Stimulated activated effector memory CD8-positive, alpha-beta T cell treated with anti-CD3 and anti-CD28 coated beads, Interleukin-12 subunit alpha, Interleukin-12 subunit beta, amount 100 ng/mL, for 72 hours (primary cell): ENCODE measurements around the gene HMX3.

Source experiments
- ATAC-seq: fragments of 150-1000 bp; cut with Tn5 transposase; 2 replicates; pipeline ENCODE4 v1.10.0; 2021
- DNase-seq, 2 donors: peaks; one replicate each; pipeline ENCODE4 v3.0.0; 2021 to 2022; ENCODE audit warnings: low spot score in 2 of 2
- H3K27ac Mint-ChIP-seq: one replicate; pipeline ENCODE4 v1.8.0; 2022; ENCODE audit warnings: mild to moderate bottlenecking, mixed read lengths
- H3K36me3 Mint-ChIP-seq: one replicate; pipeline ENCODE4 v1.8.0; 2022; ENCODE audit warnings: mild to moderate bottlenecking, mixed read lengths
- H3K4me1 Mint-ChIP-seq: one replicate; pipeline ENCODE4 v1.8.0; 2022; ENCODE audit warnings: mixed read lengths
- H3K4me3 Mint-ChIP-seq: one replicate; pipeline ENCODE4 v1.8.0; 2022; ENCODE audit warnings: mild to moderate bottlenecking, mixed read lengths
- H3K9me3 Mint-ChIP-seq: one replicate; pipeline ENCODE4 v1.8.0; 2022; ENCODE audit warnings: mixed read lengths

The HMX3 gene

GRCh38 chr10:123135415-123136141 is at the start of gene HMX3:
HMX3 (plus strand) TSS chr10:123135970; CDS start chr10:123136051, 81 bp downstream.
- Mint-ChIP-seq H3K36me3 (peaks cover 20% of the 10 kb centered on the region), H3K9me3 (no peaks in the 10 kb centered on the region), H3K27ac (peak within 1 kb of the TSS; percentile 37), H3K4me3 (peak within 1 kb of the TSS; percentile 79), H3K4me1 (peaks cover 45% of the 10 kb centered on the region)
- peak; percentile 49 for ATAC-seq
- DNase-seq = peak in 1 of 2 donors; percentile 76

DNA sequence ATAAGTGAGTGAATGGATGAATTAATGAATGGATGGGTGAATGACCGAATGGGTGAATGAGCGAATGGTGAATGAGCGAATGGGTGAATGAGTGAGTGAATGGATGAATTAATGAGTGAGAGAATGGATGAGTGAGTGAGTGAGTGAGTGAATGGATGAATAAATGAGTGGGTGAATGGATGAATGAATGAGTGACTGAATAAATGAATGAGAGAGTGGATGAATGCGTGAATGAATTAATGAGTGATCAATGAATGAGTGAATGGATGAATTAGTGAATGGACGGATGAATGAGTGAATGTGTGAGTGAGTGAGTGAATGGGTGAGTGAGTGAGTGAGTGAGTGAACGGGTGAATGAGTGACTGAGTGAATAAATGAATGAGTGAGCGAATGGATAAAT is 49.5 kb upstream of the HMX3 start:
- no peak overlapping the region for H3K4me3 Mint-ChIP-seq
- H3K36me3 Mint-ChIP-seq = no peaks in the 10 kb centered on the region
- peaks cover 5% of the 10 kb centered on the region for H3K9me3 Mint-ChIP-seq
- DNase-seq = no peak
- H3K27ac Mint-ChIP-seq = no peak overlapping the region
- no peak for ATAC-seq
- no peaks in the 10 kb centered on the region for H3K4me1 Mint-ChIP-seq

DNA sequence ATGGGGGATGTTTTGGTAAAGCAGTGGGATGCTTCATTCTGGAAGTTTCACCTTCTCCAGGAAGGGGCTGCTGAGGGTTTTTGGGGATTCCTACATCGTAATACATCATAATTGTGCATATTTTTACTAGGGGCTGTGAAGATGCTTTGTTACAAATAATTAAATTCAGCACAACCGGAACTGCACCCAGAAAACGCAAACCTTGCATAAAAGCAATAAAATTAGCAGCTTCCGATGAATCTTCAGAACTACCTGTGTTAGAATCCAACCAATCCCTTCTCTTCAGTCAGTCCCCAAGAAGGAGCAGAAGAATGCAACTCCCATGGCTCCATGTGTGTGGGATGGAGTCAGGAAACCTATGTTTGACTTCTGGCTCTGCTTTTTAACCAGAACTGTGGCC is 48.4 kb upstream of the HMX3 start:
- peaks cover 5% of the 10 kb centered on the region for H3K9me3 Mint-ChIP-seq
- no peaks in the 10 kb centered on the region for H3K36me3 Mint-ChIP-seq
- no peak for ATAC-seq
- no peak overlapping the region for H3K4me3 Mint-ChIP-seq
- no peaks in the 10 kb centered on the region for H3K4me1 Mint-ChIP-seq
- no peak for DNase-seq
- no peak overlapping the region for H3K27ac Mint-ChIP-seq

- ATAC-seq (no peak), DNase-seq (no peak)
- Mint-ChIP-seq H3K36me3 (no peaks in the 10 kb centered on the region), H3K4me1 (no peaks in the 10 kb centered on the region), H3K4me3 (no peak overlapping the region), H3K27ac (no peak overlapping the region), H3K9me3 (peaks cover 5% of the 10 kb centered on the region)
These were observed 48.0 kb upstream of the HMX3 start for GRCh38 chr10:123087786-123088185.

GRCh38 chr10:123092635-123093414 is 42.9 kb upstream of the HMX3 start:
- DNase-seq (no peak), ATAC-seq (no peak)
- no peaks in the 10 kb centered on the region for H3K4me1 Mint-ChIP-seq
- H3K36me3 Mint-ChIP-seq = no peaks in the 10 kb centered on the region
- no peak overlapping the region for H3K27ac Mint-ChIP-seq
- H3K4me3 Mint-ChIP-seq = no peak overlapping the region
- no peaks in the 10 kb centered on the region for H3K9me3 Mint-ChIP-seq

GRCh38 chr10:123093489-123093888 is 42.3 kb upstream of the HMX3 start:
- Mint-ChIP-seq H3K9me3 (no peaks in the 10 kb centered on the region), H3K36me3 (no peaks in the 10 kb centered on the region), H3K4me3 (no peak overlapping the region), H3K27ac (no peak overlapping the region), H3K4me1 (no peaks in the 10 kb centered on the region)
- ATAC-seq = no peak
- no peak for DNase-seq

DNA sequence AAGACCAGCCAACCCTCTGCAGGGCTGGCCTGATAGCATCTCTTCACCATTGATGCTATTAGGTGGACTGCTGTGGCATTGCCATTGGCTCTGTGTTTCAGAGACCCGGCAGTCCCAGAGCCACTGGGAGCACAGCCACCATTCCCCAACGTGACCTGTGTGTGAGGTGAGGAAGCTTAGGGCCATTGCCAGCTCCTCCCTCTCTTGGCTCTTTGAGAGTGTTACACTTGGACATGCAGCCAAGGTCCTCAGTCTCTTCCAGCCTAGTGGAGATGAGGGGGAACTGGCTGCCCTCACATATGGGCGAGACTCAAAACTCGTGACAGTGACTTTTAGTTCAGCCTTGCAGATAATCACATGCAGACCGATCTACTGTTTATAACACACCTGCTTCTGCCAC is 39.3 kb upstream of the HMX3 start:
- Mint-ChIP-seq H3K4me3 (no peak overlapping the region), H3K27ac (no peak overlapping the region), H3K9me3 (no peaks in the 10 kb centered on the region), H3K36me3 (no peaks in the 10 kb centered on the region), H3K4me1 (no peaks in the 10 kb centered on the region)
- ATAC-seq (no peak), DNase-seq (no peak)

GRCh38 chr10:123097039-123097438 is 38.7 kb upstream of the HMX3 start:
- H3K9me3 Mint-ChIP-seq = no peaks in the 10 kb centered on the region
- H3K4me1 Mint-ChIP-seq = no peaks in the 10 kb centered on the region
- no peak for DNase-seq
- no peak overlapping the region for H3K27ac Mint-ChIP-seq
- ATAC-seq = no peak
- no peak overlapping the region for H3K4me3 Mint-ChIP-seq
- H3K36me3 Mint-ChIP-seq = no peaks in the 10 kb centered on the region

- no peak for DNase-seq
These were observed 35.6 kb upstream of the HMX3 start for GRCh38 chr10:123100030-123100762.

GRCh38 chr10:123101872-123102271 is 33.9 kb upstream of the HMX3 start:
- ATAC-seq = no peak
- DNase-seq = no peak
- H3K4me1 Mint-ChIP-seq = no peaks in the 10 kb centered on the region
- no peak overlapping the region for H3K27ac Mint-ChIP-seq
- no peaks in the 10 kb centered on the region for H3K36me3 Mint-ChIP-seq
- H3K9me3 Mint-ChIP-seq = no peaks in the 10 kb centered on the region
- no peak overlapping the region for H3K4me3 Mint-ChIP-seq

More at GRCh38 chr10:123100030-123100762, 35.6 kb upstream of the HMX3 start:
- Mint-ChIP-seq H3K4me3 (no peak overlapping the region), H3K9me3 (no peaks in the 10 kb centered on the region), H3K4me1 (no peaks in the 10 kb centered on the region), H3K27ac (no peak overlapping the region), H3K36me3 (no peaks in the 10 kb centered on the region)
- no peak for ATAC-seq

DNA sequence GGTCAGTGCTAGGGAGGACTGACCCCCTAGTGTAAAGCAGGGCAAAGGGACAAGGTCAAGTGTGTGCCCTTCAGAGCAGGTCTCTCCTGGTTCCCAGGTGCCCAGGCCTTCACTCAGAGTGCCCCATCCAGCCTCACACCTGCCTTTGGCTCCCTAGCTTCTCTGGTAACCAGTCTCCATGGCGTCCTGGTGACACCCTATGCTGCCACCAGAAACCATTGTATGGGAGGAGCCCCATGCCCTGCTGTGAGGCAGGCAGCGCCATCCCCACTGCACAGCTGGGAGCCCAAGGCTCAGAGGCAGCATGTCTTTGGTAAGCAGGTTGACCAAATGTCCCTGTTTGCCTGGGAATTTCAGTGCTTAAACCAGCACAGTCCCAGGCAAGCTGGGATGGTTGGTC is 33.1 kb upstream of the HMX3 start:
- no peaks in the 10 kb centered on the region for H3K36me3 Mint-ChIP-seq
- H3K27ac Mint-ChIP-seq = no peak overlapping the region
- DNase-seq = no peak
- no peak overlapping the region for H3K4me3 Mint-ChIP-seq
- no peaks in the 10 kb centered on the region for H3K4me1 Mint-ChIP-seq
- no peaks in the 10 kb centered on the region for H3K9me3 Mint-ChIP-seq
- peak; percentile 36 for ATAC-seq

- Mint-ChIP-seq H3K9me3 (no peaks in the 10 kb centered on the region), H3K4me3 (no peak overlapping the region), H3K4me1 (no peaks in the 10 kb centered on the region), H3K36me3 (no peaks in the 10 kb centered on the region), H3K27ac (no peak overlapping the region)
- ATAC-seq (no peak), DNase-seq (no peak)
These were observed 31.8 kb upstream of the HMX3 start for GRCh38 chr10:123103944-123104343.

GRCh38 chr10:123109466-123109865 is 26.3 kb upstream of the HMX3 start:
- H3K4me1 Mint-ChIP-seq = no peaks in the 10 kb centered on the region
- ATAC-seq (no peak), DNase-seq (no peak)
- H3K27ac Mint-ChIP-seq = no peak overlapping the region
- no peaks in the 10 kb centered on the region for H3K9me3 Mint-ChIP-seq
- H3K36me3 Mint-ChIP-seq = no peaks in the 10 kb centered on the region
- no peak overlapping the region for H3K4me3 Mint-ChIP-seq

DNA sequence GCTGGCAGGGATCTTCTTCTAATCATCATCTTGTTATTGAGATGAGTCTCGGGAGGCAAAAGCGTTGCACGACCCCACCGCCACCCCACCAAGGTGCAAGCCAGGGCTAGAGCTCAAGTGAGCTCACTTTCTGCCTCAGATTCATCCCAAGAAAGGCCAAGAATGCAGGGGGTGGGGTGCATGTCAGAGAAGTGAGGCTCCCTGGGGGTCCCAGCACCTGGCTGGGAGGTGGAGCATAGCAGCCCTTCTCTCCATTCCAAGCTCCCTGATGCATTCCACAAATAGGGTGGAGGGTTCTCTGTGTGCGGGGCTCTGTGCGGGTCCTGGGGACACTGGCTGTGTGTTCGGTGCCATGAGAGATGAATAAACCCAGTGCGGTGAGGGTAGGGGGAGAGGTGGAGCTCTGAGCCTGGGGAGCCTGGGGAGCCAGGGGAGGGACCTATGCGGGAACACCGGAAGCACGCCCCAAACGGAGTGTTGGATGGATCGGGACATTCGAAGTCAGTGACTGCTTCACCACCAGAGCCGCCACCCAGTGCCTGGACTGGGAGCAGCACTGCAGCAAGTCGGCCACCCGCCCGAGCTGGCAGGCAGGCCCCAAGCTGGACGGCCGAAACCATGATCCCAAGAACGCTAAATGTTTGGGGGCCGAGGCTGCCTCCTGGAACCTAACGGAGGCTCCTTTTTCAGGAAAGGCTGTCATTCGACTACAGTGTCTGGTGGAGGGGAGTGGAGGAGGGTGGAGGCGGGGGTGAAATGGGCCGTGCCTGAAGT is 17.9 kb upstream of the HMX3 start:
- no peak overlapping the region for H3K4me3 Mint-ChIP-seq
- no peaks in the 10 kb centered on the region for H3K9me3 Mint-ChIP-seq
- no peaks in the 10 kb centered on the region for H3K4me1 Mint-ChIP-seq
- no peak for DNase-seq
- no peaks in the 10 kb centered on the region for H3K36me3 Mint-ChIP-seq
- no peak overlapping the region for H3K27ac Mint-ChIP-seq
- no peak for ATAC-seq

DNA sequence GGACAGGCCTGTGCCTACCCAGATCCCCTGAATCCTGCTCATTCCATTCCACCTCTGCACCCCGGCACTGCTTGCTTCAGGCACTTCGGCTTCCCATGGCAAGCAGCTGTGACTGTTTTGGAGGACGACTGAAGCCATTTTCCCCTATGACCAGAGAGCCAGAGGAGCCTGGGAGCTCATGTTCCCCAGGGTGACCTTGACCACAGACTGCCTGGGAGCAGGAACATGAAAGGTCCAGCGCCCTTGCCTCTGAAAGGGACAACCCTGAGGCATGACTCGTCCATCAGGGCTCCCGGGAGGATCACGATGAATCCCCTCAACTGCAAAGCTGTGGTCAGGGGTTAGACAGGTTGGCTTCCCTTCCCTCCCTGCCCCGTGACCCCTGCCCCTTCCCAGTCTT is 16.7 kb upstream of the HMX3 start:
- Mint-ChIP-seq H3K9me3 (no peaks in the 10 kb centered on the region), H3K36me3 (no peaks in the 10 kb centered on the region), H3K27ac (no peak overlapping the region), H3K4me3 (no peak overlapping the region), H3K4me1 (no peaks in the 10 kb centered on the region)
- ATAC-seq (no peak), DNase-seq (no peak)
